Measurements from ENCODE around the gene MCC.

GRCh38 chr5:113518884-113519283 lies 30.6 kb upstream of the MCC start:
- TF ChIP-seq, protein P1, sequence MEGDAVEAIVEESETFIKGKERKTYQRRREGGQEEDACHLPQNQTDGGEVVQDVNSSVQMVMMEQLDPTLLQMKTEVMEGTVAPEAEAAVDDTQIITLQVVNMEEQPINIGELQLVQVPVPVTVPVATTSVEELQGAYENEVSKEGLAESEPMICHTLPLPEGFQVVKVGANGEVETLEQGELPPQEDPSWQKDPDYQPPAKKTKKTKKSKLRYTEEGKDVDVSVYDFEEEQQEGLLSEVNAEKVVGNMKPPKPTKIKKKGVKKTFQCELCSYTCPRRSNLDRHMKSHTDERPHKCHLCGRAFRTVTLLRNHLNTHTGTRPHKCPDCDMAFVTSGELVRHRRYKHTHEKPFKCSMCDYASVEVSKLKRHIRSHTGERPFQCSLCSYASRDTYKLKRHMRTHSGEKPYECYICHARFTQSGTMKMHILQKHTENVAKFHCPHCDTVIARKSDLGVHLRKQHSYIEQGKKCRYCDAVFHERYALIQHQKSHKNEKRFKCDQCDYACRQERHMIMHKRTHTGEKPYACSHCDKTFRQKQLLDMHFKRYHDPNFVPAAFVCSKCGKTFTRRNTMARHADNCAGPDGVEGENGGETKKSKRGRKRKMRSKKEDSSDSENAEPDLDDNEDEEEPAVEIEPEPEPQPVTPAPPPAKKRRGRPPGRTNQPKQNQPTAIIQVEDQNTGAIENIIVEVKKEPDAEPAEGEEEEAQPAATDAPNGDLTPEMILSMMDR (IDR thresholded peaks at IDR 0.05): no peak
- TF ChIP-seq POLR2AphosphoS5 (IDR thresholded peaks at IDR 0.05): no peak

Data from breast epithelium (tissue), 3 donors.